HG02588 (cell line): Measurements from ENCODE around the gene TENT5A.
"Not testable (repeated sequence)": the region's sequence is repeated elsewhere in the genome, so short reads cannot be mapped to it uniquely, and the experiment has no call there.

Source experiments
- ATAC-seq: cut with Tn5 transposase; IDR thresholded peaks from one replicate; pipeline ENCODE4 v1.9.1; 2021; ENCODE audit warnings: mild to moderate bottlenecking, moderate library complexity; ENCODE audit not compliant: unreplicated experiment

Gene TENT5A

DNA sequence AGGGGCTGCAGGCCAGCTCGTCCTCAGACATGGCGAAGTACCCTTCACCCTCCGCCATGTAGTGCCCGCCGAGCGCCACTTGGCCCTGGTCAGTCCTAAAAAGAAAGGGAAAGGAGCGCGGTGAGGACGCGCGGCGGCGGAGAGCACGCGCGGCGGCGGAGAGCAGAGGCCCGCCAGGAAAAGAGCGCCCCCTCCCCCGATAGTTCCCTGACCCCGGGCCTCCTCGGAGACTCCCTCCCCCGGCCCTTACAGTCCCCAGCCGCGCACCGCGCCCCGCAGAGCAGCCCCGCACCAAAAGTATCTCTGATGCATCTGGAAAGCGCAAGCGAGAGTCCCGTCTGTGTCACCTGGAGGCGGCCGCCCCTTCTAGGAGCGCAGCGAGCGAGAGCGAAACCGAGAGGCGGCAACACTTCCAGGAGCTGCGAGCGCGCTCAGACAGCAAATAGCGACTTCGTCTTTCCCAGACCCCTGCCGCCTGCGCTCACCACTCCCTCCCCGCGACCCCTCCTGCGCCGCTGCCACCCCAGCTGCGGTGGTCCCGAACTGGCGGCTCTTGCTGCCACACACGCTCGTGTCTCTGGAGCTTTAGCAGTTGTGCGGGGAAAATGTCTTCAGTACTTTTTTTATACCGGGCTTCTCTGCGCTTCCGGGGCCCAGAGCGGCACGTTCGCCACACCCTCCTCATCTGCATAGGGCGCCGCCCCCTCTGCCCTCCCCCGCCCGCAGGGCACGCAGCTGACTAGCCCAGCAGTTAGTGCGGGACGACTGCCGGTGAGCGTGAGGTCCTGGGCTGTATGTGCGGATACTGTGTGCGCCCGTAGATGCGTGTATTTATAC lies at the start of gene TENT5A:
TSS of gene TENT5A (minus strand) at position 598 of the 837 bp plus-strand sequence. CDS start at position 58, 540 bp downstream.
- ATAC-seq: peak; percentile 69

DNA sequence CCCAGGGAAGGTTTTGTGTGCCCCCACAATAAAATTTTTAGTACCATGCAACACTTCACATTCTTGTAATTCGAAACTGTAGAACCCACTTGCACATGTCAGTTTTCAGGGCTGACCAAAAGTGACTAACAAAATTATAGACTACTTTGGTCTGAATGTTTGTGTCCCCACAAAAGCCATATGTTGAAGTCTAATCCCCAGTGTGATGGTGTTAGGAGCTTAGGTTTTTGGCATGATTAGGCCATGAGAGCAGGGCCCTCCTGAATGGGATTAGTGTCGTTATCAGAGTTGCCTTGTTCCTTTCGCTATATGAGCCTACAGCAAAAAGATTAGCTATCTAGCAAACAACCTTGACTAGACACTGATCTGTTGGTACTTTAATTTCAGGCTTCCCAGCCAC lies 49.0 kb upstream of the TENT5A start:
- no peak for ATAC-seq

DNA sequence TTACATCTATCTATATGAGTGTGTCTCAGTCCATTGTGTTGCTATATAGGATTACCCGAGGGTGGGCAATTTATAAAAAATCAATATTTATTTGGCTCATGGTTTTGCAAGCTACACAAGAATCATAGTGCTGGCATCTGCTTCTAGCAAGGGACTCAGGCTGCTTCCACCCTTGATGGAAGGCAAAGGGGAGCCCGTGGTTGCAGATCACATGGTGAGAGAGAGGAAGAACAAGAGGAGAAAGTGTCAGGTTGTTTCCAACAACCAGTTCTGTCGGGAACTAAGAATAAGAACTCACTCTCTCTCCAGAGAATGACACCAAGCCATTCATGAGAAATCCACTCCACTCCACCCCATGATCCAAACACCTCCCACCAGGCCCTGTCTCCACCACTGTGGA lies 48.2 kb upstream of the TENT5A start:
- no peak for ATAC-seq

DNA sequence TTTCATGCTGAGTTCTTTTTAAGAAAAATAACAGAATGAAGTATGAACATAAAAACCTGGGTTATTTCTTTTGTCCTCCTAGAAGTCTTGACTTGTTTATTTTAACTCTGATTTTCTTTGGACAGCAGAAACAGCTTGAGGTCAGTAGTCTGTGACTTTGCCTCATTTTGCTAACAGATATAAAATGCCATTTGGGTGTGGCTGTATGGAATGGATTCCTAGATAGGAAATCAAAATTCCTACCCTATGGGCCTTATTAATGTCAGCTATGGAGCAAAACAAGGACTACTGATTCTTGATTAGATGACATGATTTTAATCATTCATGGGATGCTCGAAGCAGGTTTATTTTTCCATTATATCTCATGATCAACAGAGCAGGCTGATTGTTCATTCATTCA lies 46.8 kb upstream of the TENT5A start:
- ATAC-seq: no peak

DNA sequence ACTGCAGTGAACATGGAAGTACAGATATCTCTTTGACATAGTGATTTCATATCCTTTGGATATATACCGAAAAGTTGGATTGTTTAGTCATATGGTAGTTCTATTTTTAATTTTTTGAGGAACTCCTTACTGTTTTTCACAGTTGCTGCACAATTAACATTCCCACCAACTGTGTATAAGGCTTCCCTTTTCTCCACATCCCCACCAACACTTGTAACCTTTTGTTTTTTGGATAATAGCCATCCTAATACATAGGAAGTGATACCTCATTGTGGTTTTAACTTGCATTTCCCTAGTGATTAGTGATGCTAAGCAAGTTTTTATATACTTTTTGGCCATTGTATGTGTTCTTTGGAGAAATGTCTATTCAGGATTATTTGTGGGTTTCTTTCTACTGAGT lies 45.1 kb upstream of the TENT5A start:
- ATAC-seq: no peak

DNA sequence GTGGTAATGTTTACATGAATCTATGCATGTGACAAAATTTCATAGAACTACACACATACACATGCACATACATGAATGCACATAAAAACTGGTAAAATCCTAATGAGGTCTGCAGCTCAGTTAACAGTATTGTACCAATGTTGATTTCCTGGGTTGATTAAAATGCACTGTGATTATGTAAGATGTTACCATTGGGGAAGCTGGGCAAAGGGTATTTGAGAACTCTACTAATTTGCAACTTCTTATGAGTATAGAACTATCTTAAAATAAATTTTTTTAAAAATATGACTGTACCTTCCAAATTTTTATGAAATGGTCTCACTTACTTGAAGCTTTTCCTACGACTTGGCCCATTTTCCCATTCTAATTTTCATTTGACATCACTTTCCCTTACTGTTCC lies 43.4 kb upstream of the TENT5A start:
- ATAC-seq: no peak

DNA sequence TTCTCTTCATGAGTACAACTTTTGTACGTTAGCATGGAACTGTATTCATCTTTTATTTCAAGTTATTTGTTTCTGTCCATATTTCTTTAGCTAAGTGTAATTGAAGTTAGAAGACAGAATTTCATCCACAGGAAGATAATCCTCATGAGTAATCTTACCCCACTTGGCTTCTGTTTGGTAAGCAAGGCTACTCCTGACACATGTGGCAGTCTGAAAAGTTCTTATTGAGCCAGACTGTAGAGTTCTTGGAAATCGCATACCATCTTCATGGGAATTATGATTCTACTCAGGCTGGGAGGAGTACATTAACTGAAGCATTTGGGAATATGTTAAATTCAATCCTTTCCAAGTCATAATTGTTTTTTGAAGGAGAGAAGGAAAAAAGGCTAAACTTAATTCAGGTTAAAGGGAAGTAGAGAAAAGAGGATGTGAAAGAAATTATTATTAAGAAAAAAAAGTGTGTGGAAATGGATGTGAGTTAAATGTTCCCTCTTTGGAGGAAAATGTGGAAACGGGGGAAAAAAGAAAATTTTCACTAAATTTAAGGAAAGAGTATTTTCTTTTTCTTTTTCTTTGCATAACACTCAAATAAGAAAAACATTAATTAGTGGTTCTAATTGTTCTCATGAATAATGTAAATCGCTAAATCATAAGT lies 41.5 kb upstream of the TENT5A start:
- no peak for ATAC-seq

DNA sequence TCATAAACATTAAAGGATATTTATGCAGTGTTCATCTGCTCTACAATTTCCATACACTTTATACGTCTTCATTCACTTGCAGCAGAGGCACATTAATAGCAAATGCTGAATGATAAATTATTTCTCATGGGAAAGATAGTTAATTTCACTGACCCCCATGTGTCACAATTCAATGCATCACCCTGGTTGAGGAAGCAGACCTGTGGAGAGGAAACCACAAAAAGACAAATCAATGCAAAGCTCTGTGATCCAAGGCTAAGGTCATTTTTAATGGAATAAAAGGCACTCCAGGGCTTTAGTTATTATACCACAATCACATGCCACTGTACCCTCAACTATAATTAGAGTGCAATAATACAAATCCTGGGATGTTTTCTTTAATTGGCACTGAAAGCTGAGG lies 40.3 kb upstream of the TENT5A start:
- ATAC-seq: no peak

DNA sequence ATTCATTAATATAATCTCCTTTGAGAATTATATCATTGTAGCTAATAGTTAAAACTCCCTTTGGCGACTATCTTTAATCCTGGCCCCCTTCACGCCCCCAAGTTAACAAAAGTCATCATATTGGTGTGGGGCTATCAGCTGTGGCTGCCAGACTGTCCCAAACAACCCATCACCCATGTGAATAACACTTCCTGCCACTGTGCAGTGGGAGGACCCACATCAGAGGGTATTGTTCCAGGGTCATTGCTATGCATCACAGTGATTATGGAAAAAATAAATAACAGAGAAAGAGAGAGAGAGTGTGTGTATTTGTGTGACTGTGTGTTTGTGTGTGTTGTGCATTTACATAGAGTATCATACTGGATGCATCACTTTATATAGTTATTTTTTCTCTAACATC lies 39.3 kb upstream of the TENT5A start:
- no peak for ATAC-seq

DNA sequence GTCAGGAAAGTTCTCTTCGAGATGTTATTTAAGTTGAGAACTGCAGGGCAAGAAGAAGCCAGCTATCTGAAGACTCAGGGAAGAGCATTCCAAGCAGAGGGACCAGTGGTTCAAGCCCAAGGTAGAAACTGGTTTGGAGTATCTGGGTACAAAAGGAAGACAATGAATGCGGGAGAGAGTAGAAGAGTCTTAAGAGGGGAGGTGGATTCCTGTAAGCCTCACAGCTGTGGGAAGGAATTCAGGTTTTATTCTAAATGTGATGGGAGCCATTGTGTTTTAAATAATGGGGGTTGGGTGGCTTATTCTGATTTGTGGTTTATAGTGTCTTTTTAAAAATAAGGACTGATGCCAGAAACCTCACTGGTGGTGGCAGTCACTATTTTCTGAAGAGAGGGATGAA lies 37.6 kb upstream of the TENT5A start:
- no peak for ATAC-seq

DNA sequence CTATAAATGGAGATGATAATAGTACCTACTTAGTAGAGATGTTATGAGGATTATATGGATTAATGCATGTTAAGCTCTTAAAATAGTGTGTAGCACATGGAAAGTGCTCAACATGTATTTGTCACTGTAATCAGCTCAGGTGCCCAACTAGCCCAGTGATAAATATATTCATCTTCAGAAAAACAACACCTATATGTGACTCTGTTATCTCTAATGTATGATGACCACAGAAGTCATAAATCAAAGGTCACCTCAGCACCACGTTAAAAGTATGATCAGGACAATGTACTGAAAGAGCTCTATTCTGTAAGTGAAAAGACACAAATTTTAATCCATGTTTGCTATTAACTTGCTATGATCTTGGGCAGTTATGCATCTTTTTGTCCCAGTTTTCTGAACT lies 36.8 kb upstream of the TENT5A start:
- ATAC-seq: no peak

DNA sequence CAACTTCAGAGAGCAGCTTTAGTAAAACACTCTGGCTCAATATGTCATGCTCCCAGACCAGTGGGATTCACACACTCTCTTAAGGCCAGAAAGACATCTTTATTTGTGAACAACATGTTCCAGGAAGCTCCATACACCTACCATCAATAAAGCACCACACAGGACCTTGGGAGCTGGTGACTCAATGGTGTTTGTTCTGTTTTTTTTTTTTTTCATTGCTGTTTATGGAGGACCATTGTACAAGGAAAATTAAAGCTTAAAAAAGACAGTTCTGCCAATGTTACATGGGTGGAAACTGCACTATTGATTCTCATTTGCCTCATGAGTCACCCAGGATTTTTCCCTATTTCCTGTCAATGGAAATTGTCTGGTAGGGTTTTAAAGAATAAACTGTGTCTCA lies 36.3 kb upstream of the TENT5A start:
- ATAC-seq: no peak

DNA sequence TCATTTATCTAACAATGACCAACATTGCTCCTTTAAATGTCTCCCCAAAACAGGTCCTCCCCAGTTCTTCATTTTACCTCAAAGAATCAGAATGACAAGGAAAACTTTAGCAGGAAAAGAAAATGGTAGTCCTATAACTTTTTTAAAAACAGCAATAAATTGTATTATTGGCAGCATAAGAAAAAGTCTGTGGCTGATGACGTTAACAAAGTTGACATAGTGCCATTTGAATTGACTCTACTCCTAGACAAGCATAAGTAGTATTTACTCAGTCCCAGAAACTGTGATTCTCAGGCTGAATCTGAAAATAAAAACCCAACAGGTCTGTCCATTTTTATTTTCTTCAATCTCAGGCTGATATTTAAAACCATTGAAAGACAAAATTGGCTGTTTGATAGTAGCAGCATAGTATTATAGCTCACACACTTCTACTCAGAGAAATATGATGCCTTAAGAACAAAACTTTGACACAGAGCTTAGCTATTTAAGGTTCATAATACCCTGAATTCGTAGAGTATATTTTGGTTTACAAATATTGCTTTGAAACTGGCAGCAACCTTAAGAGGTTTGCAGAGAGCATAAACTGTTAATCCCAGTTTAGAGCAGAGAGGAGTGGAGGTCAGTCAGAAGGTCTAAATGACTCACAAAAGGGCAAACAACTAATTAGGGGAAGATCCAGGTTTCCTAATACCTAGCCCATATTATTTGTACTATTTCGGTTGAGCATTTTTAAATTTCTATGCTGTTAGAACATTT lies 35.0 kb upstream of the TENT5A start:
- no peak for ATAC-seq

DNA sequence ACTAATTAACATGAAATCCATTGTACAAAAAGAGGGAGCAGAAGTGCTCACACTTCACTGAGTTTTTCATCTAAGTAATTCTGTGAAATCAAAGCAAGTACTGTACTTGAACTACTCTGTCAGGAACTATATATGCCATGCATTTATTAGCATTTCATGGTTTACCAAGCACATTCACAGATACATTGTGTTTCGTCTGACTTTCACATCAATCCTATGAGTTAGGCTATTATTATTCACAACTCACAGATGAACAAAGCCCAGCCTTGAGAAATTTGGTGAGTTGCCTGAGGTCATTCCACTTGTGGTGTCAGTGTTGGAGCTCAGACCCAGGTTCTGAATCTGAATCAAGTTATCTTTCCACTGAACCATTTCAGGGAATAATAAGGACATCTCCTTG lies 33.7 kb upstream of the TENT5A start:
- no peak for ATAC-seq

DNA sequence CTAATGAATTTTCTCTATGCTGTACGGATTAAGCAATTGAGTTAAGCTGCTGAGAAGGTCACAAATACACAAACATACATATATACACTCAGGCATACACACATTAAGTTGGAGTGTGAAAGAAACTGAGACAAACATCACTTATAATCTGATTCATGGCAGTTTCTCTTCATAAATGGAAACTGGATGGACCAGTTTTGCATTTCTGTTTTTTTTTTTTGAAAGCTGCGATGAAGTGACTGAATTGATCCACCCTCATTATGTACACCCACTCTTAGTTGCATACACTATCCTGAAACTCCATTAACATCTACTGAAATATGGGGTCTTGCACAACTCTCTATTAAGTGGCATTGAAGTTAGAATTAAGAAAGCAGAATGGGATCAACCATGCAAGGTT lies 32.9 kb upstream of the TENT5A start:
- ATAC-seq: no peak

DNA sequence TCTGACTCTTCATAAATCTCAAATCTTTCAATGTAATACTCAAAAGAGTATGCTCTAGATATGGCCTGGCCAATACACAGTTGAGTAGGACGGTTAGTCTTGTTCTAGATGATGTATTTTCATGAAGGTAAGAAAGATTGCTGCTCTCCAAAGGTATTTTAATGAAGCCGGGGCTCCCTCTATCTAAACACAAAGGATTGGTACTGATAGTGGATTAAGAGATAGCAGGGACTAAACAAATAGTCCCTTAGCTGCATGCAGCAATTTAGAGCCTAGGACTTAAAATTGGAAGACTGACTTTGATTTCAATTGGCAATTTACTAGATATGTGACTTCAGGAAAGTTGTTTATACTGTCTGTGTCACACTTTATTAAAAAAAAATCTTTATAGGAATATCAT lies 31.4 kb upstream of the TENT5A start:
- ATAC-seq: no peak

DNA sequence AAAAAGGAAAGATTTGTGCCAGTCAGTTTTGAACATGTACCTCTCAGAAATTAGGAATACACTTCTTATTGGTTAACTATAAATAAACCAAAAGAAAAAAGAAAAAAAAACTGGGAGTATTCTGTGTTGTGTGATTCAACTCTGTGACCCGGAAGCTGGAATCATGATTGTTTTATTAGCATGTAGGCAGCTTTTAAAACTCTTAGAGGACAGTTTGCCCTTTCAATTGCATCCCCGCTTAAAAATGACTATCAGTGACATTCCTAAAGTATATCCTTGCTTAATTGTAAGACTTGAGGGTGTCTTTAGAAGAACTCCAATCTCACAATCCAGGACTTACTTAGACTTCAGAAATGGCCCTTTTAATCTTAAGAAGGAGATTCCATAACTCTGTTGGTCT lies 29.1 kb upstream of the TENT5A start:
- no peak for ATAC-seq

DNA sequence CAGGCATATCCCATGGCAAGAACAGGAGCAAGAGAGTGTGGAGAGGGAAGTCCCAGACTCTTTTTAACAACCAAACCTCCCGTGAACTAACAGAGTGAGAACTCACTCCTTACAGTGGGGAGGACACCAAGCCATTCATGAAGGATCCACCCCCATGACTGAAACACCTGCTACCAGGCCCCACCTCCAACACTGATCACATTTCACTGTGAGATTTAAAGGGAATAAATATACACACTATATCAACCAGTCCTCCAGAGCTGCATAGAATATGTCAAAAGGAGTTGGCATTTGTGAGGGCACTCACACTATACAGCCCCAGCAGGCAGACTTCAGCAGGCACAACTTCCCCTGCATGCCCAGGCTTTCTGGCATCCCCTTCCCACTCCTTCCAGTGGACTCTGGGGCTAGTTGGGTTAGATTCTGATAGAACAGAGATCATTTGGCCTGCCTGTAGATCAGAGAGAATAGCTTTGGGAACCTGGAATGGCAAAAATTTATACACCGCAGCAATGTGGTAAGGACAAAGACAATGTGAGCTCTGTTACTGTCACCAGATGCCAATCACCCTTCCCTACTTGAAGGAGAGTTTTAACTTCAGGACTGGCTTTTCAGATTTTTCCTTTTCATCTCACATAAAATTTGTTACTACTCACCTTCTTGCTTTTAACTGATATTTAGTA lies 25.2 kb upstream of the TENT5A start:
- ATAC-seq: no peak

DNA sequence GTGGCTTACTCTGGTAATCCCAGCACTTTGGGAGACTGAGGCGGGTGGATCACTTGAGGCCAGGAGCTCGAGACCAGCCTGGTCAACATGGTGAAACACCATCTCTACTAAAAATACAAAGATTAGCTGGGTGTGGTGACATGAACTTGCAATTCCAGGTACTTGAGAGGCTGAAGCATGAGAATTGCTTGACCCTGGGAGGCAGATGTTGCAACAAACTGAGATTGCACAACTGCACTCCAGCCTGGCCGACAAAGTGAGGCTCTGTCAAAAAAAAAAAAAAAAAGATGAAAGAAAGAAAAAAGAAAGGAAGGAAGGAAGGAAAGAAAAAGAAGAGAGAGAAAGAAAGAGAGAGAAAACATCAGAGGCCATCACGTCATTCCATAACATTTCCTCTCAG lies 23.7 kb upstream of the TENT5A start:
- not testable (repeated sequence) for ATAC-seq

DNA sequence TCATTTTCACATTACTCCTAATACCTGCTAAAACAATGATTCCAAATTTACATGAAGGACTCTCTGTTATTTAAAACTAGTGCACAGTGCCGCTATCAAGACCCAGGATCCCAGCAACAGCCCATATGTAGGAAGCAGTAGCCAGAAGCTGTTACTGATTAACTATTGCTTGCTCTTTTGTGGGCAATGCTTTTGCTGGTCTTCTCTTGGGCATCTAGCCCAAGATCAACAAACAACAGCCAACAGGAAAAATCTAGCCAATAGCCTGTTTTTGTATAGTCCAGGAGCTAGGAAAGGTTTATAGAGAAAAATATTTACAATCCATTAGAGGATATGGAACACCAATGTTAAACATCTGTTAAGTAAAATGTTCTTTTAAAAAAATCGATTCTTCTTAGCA lies 22.1 kb upstream of the TENT5A start:
- ATAC-seq: no peak

DNA sequence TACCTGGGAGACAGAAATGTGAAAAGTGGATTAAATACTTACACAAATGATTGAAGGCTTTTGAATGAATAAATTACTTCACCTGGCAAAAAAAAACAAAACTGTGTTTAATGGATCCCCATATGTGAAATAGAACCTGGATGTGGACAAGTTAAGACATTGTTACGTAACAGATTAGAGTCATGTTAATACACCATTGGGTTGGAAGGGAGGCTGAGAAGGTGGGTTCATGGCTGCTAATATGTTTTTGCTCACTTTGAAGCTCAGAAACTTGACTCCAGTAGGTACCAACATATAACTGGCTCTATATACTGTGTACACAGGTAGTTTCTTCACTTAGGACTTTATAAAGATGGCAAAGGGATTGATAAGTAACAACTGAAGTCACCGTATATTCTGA lies 21.4 kb upstream of the TENT5A start:
- ATAC-seq: no peak
